ENCODE measurements around the gene SNX32.

Gene SNX32

GRCh38 chr11:65793625-65794400 is 40.0 kb upstream of the SNX32 start:
- Histone ChIP-seq H3K27ac (no peak overlapping the region), H2AFZ (no peak overlapping the region), H3K9ac (no peak overlapping the region), H3K36me3 (ENCODE audit: control insufficient read depth, insufficient read depth, low read length) (no peaks in the 10 kb centered on the region), H3K79me2 (peaks cover 22% of the 10 kb centered on the region), H3K4me3 (ENCODE audit: low read depth, low read length) (no peak overlapping the region), H3K4me1 (peaks cover 16% of the 10 kb centered on the region), H3K9me3 (ENCODE audit: control insufficient read depth, low read length) (no peaks in the 10 kb centered on the region), H3K4me2 (ENCODE audit: low read length) (no peak overlapping the region), H3K27me3 (ENCODE audit: control insufficient read depth, insufficient read depth, low read length) (no peaks in the 10 kb centered on the region)
- TF ChIP-seq CTCF (IDR thresholded peaks at IDR 0.05) = no peak

DNA sequence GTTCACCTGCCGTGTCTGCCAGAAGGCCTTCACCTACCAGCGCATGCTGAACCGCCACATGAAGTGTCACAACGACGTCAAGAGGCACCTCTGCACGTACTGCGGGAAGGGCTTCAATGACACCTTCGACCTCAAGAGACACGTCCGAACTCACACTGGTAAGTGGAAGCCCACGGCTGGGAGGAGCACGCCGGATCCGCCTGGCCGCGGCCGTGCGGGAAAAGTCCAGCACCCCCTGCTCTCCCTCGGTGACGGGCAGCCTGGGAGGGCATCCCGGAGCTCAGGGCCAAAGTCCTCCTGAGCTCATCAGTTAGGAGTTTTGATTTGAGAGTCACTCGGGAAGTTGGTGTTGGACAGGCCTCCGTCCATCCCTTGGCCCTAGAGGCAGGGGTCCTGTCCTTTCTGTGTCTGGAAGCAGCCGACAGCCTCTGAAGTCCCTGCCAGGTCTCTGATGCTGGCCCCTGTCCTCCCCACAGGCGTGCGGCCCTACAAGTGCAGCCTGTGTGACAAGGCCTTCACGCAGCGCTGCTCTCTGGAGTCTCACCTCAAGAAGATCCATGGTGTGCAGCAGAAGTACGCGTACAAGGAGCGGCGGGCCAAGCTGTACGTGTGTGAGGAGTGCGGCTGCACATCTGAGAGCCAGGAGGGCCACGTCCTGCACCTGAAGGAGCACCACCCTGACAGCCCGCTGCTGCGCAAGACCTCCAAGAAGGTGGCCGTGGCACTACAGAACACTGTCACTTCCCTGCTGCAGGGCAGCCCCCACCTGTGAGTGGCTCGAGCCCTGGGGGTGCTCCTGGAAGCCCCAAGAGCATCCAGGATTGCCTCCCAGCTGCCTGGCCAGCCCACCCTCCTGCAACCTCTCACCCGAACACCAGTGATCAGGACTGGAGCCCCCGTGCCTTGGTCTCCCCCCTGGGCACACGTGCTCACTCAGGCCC is 38.9 kb upstream of the SNX32 start:
- Histone ChIP-seq H3K79me2 (peaks cover 22% of the 10 kb centered on the region), H2AFZ (no peak overlapping the region), H3K9ac (no peak overlapping the region), H3K36me3 (ENCODE audit: control insufficient read depth, insufficient read depth, low read length) (no peaks in the 10 kb centered on the region), H3K9me3 (ENCODE audit: control insufficient read depth, low read length) (no peaks in the 10 kb centered on the region), H3K4me3 (ENCODE audit: low read depth, low read length) (no peak overlapping the region), H3K4me1 (peaks cover 10% of the 10 kb centered on the region), H3K27ac (no peak overlapping the region), H3K27me3 (ENCODE audit: control insufficient read depth, insufficient read depth, low read length) (no peaks in the 10 kb centered on the region), H3K4me2 (ENCODE audit: low read length) (no peak overlapping the region)
- no peak for TF ChIP-seq CTCF (IDR thresholded peaks at IDR 0.05)

- Histone ChIP-seq H3K9ac (no peak overlapping the region), H3K79me2 (peaks cover 16% of the 10 kb centered on the region), H3K9me3 (ENCODE audit: control insufficient read depth, low read length) (no peaks in the 10 kb centered on the region), H2AFZ (no peak overlapping the region), H3K27me3 (ENCODE audit: control insufficient read depth, insufficient read depth, low read length) (no peaks in the 10 kb centered on the region), H3K4me1 (peaks cover 4% of the 10 kb centered on the region), H3K4me3 (ENCODE audit: low read depth, low read length) (no peak overlapping the region), H3K4me2 (ENCODE audit: low read length) (no peak overlapping the region), H3K27ac (no peak overlapping the region), H3K36me3 (ENCODE audit: control insufficient read depth, insufficient read depth, low read length) (no peaks in the 10 kb centered on the region)
- no peak for TF ChIP-seq CTCF (IDR thresholded peaks at IDR 0.05)
Measured at GRCh38 chr11:65796726-65797601, 36.8 kb upstream of the SNX32 start.

- no peak overlapping the region for H3K4me2 ChIP-seq (ENCODE audit: low read length)
- H3K27ac ChIP-seq = no peak overlapping the region
- no peaks in the 10 kb centered on the region for H3K27me3 ChIP-seq (ENCODE audit: control insufficient read depth, insufficient read depth, low read length)
- no peaks in the 10 kb centered on the region for H3K36me3 ChIP-seq (ENCODE audit: control insufficient read depth, insufficient read depth, low read length)
- peaks cover 4% of the 10 kb centered on the region for H3K4me1 ChIP-seq
- no peak overlapping the region for H3K9ac ChIP-seq
- H3K9me3 ChIP-seq (ENCODE audit: control insufficient read depth, low read length) = no peaks in the 10 kb centered on the region
- H2AFZ ChIP-seq = no peak overlapping the region
- no peak for TF ChIP-seq CTCF (IDR thresholded peaks at IDR 0.05)
- H3K79me2 ChIP-seq = peaks cover 9% of the 10 kb centered on the region
- no peak overlapping the region for H3K4me3 ChIP-seq (ENCODE audit: low read depth, low read length)
Measured at GRCh38 chr11:65797711-65798110, 36.1 kb upstream of the SNX32 start.
